ENCODE measurements around the gene PIP4K2A. TPM values are rescaled to one million over a fixed set of nuclear protein-coding genes. Genes with fewer than 3 reads are reported as not detected.

The PIP4K2A gene
- total and polyA plus RNA-seq, 2 experiments from 2014 or later: 16.5 to 31.1 TPM

- Histone ChIP-seq H3K4me2 (no peak overlapping the region), H3K4me1 (ENCODE audit: insufficient read depth) (peaks cover 27% of the 10 kb centered on the region), H3K9me3 (ENCODE audit: low read depth) (no peaks in the 10 kb centered on the region), H3K79me2 (peaks cover 40% of the 10 kb centered on the region), H3K27ac (peak overlapping the region; percentile 29), H3K9me2 (replicated peaks; ENCODE audit: insufficient read depth) (no peaks in the 10 kb centered on the region), H3K4me3 (no peak overlapping the region), H2AFZ (no peak overlapping the region), H4K20me1 (ENCODE audit: insufficient read depth, poor library complexity, severe bottlenecking) (no peaks in the 10 kb centered on the region), H3K36me3 (replicated peaks; ENCODE audit: insufficient read depth, low read depth) (no peaks in the 10 kb centered on the region), H3K27me3 (no peaks in the 10 kb centered on the region)
- TF ChIP-seq EZH2 (IDR thresholded peaks at IDR 0.05; ENCODE audit: borderline replicate concordance): no peak
- DNase-seq (ENCODE audit: low spot score): peak; percentile 21
- WGBS (ENCODE audit: low lambda C conversion rate, missing lambda C conversion rate): 46% methylated on average over 3 of the region's 3 CpGs
These were observed 90.1 kb downstream of the PIP4K2A start for GRCh38 chr10:22624287-22624738.

- TF ChIP-seq EZH2 (IDR thresholded peaks at IDR 0.05; ENCODE audit: borderline replicate concordance) (no peak), EZH2phosphoT487 (IDR thresholded peaks at IDR 0.05; ENCODE audit: low read depth, severe bottlenecking, unreplicated experiment) (no peak), CTCF (IDR thresholded peaks at IDR 0.05; ENCODE audit: poor library complexity) (no peak)
- Histone ChIP-seq H3K27me3 (no peaks in the 10 kb centered on the region), H4K20me1 (ENCODE audit: insufficient read depth, poor library complexity, severe bottlenecking) (no peaks in the 10 kb centered on the region), H3K4me1 (ENCODE audit: insufficient read depth) (peaks cover 27% of the 10 kb centered on the region), H3K36me3 (replicated peaks; ENCODE audit: insufficient read depth, low read depth) (no peaks in the 10 kb centered on the region), H3K9me3 (ENCODE audit: low read depth) (no peaks in the 10 kb centered on the region), H3K4me2 (no peak overlapping the region), H3K9me2 (replicated peaks; ENCODE audit: insufficient read depth) (no peaks in the 10 kb centered on the region), H3K79me2 (peaks cover 43% of the 10 kb centered on the region), H2AFZ (no peak overlapping the region), H3K4me3 (no peak overlapping the region), H3K27ac (peak overlapping the region; percentile 29)
- WGBS (ENCODE audit: low lambda C conversion rate, missing lambda C conversion rate): 76% methylated on average over 4 of the region's 4 CpGs
- DNase-seq (ENCODE audit: low spot score): no peak
These were observed 90.6 kb downstream of the PIP4K2A start for GRCh38 chr10:22623633-22624253.

GRCh38 chr10:22622242-22622806, 92.1 kb downstream of the PIP4K2A start:
- H4K20me1 ChIP-seq (ENCODE audit: insufficient read depth, poor library complexity, severe bottlenecking): no peaks in the 10 kb centered on the region
- no peak overlapping the region for H3K4me3 ChIP-seq
- no peak overlapping the region for H3K4me2 ChIP-seq
- H3K4me1 ChIP-seq (ENCODE audit: insufficient read depth): peaks cover 30% of the 10 kb centered on the region
- WGBS (ENCODE audit: low lambda C conversion rate, missing lambda C conversion rate): 96% methylated on average over 20 of the region's 20 CpGs
- no peak overlapping the region for H2AFZ ChIP-seq
- TF ChIP-seq CTCF (IDR thresholded peaks at IDR 0.05; ENCODE audit: poor library complexity) (no peak), EZH2phosphoT487 (IDR thresholded peaks at IDR 0.05; ENCODE audit: low read depth, severe bottlenecking, unreplicated experiment) (no peak), EZH2 (IDR thresholded peaks at IDR 0.05; ENCODE audit: borderline replicate concordance) (no peak)
- DNase-seq (ENCODE audit: low spot score): no peak
- H3K9me3 ChIP-seq (ENCODE audit: low read depth): no peaks in the 10 kb centered on the region
- H3K36me3 ChIP-seq (replicated peaks; ENCODE audit: insufficient read depth, low read depth): no peaks in the 10 kb centered on the region
- no peak overlapping the region for H3K27ac ChIP-seq
- peaks cover 36% of the 10 kb centered on the region for H3K79me2 ChIP-seq
- H3K27me3 ChIP-seq: no peaks in the 10 kb centered on the region
- H3K9me2 ChIP-seq (replicated peaks; ENCODE audit: insufficient read depth): no peaks in the 10 kb centered on the region

- TF ChIP-seq CTCF (IDR thresholded peaks at IDR 0.05; ENCODE audit: poor library complexity): no peak
- TF ChIP-seq EZH2 (IDR thresholded peaks at IDR 0.05; ENCODE audit: borderline replicate concordance): no peak
- TF ChIP-seq EZH2phosphoT487 (IDR thresholded peaks at IDR 0.05; ENCODE audit: low read depth, severe bottlenecking, unreplicated experiment): no peak
- 88% methylated on average over 3 of the region's 3 CpGs for WGBS (ENCODE audit: low lambda C conversion rate, missing lambda C conversion rate)
- H3K36me3 ChIP-seq (replicated peaks; ENCODE audit: insufficient read depth, low read depth): no peaks in the 10 kb centered on the region
- H3K79me2 ChIP-seq: peaks cover 31% of the 10 kb centered on the region
- no peak for DNase-seq (ENCODE audit: low spot score)
- H4K20me1 ChIP-seq (ENCODE audit: insufficient read depth, poor library complexity, severe bottlenecking): no peaks in the 10 kb centered on the region
- H3K4me1 ChIP-seq (ENCODE audit: insufficient read depth): peaks cover 28% of the 10 kb centered on the region
- H3K27me3 ChIP-seq: no peaks in the 10 kb centered on the region
- H3K4me2 ChIP-seq: no peak overlapping the region
- H3K9me2 ChIP-seq (replicated peaks; ENCODE audit: insufficient read depth): no peaks in the 10 kb centered on the region
- H3K27ac ChIP-seq: no peak overlapping the region
- no peak overlapping the region for H2AFZ ChIP-seq
- H3K4me3 ChIP-seq: no peak overlapping the region
- no peaks in the 10 kb centered on the region for H3K9me3 ChIP-seq (ENCODE audit: low read depth)
These were observed 92.7 kb downstream of the PIP4K2A start for GRCh38 chr10:22621726-22622125.
